ENCODE results near the gene USP34. TPM values are rescaled to one million over a fixed set of nuclear protein-coding genes. Genes with fewer than 3 reads are reported as not detected.
A peak's percentile ranks its signal among the peaks of the same experiment; 100 is the strongest.

The USP34 gene
- total and polyA plus RNA-seq, 2 experiments from 2014 or later, result 81.8 to 157 TPM

DNA sequence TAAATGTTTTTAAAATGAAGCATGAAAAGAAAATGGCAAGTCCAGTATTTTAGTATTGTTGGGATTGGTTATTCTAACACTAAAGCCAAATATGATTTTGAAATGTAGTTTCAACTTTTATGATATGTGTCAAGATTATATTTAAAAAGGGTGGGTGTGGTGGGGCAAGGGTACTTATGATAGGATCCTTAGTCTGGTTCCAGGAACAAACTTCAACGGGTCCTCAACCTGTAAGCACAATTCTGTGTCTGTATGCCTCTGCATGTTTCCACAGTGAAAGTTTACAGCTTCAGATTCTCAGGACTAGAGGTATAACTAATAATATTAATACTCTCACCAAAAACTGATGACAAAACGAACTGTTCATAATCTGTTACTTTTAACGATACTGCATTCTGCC is 5.8 kb downstream of the USP34 start:
- peaks cover 26% of the 10 kb centered on the region for H3K4me1 Mint-ChIP-seq

DNA sequence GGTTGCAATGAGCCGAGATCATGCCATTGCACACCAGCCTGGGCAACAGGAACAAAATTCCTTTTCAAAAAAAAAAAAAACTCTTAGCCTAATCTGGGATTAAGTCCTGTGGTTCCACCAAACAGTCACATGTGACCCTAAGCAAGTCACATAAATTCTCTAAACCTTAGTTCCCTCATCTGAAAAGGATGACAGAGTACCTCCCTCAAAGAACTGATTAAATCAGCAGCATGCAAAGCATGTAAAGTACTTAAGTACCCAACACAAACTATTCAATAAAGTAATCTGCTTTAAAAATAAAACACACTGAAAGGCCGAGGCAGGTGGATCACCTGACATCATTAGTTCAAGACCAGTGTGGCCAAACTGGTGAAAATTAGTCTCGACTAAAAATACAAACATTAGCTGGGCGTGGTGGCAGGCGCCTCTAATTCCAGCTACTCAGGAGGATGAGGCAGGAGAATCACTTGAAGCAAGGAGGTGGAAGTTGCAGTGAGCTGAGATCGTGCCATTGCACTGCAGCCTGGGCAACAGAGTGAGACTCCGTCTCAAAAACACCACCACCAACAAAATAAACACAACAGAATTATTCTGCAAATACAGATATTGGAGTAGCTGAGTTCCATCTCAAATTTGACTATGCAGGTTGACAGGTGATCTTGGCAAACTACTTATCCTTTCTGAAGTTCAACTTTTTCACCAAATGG is 7.0 kb downstream of the USP34 start:
- ATAC-seq (no peak), DNase-seq (ENCODE audit: low spot score) (no peak)
- H3K4me1 Mint-ChIP-seq, result peaks cover 22% of the 10 kb centered on the region
- Histone ChIP-seq H3K36me3 (ENCODE audit: insufficient read depth) (no peaks in the 10 kb centered on the region; the same call in 1 of the 2 replicates), H3K4me2 (no peak overlapping the region), H3F3A (replicated peaks; ENCODE audit: low read depth) (no peaks in the 10 kb centered on the region), H3K4me3 (no peak overlapping the region), H3K27me3 (ENCODE audit: insufficient read depth) (no peaks in the 10 kb centered on the region), H4K20me1 (replicated peaks; ENCODE audit: insufficient read depth) (peaks cover 66% of the 10 kb centered on the region), H3K4me1 (ENCODE audit: insufficient read depth) (peaks cover 16% of the 10 kb centered on the region), H3K79me2 (replicated peaks; ENCODE audit: insufficient read depth) (peaks cover 100% of the 10 kb centered on the region), H3K9me2 (ENCODE audit: insufficient read depth) (no peaks in the 10 kb centered on the region), H3K27ac (ENCODE audit: low read depth) (0 out of 2 replicates have a peak overlapping the region, but pooled peaks have one; percentile 20), H2AFZ (no peak overlapping the region)
- H3K9me3 Mint-ChIP-seq, result no peaks in the 10 kb centered on the region
- peaks cover 22% of the 10 kb centered on the region; the same call in 2 of the 3 replicates for H3K36me3 Mint-ChIP-seq (ENCODE audit: low read depth)
- no peak overlapping the region for H3K4me3 Mint-ChIP-seq
- H3K27me3 Mint-ChIP-seq (ENCODE audit: insufficient read depth, low read depth, poor library complexity), result peaks cover 7% of the 10 kb centered on the region
- H3K27ac Mint-ChIP-seq, result peak overlapping the region; percentile 32; the same call in 1 of the 2 replicates
- TF ChIP-seq, protein P1, sequence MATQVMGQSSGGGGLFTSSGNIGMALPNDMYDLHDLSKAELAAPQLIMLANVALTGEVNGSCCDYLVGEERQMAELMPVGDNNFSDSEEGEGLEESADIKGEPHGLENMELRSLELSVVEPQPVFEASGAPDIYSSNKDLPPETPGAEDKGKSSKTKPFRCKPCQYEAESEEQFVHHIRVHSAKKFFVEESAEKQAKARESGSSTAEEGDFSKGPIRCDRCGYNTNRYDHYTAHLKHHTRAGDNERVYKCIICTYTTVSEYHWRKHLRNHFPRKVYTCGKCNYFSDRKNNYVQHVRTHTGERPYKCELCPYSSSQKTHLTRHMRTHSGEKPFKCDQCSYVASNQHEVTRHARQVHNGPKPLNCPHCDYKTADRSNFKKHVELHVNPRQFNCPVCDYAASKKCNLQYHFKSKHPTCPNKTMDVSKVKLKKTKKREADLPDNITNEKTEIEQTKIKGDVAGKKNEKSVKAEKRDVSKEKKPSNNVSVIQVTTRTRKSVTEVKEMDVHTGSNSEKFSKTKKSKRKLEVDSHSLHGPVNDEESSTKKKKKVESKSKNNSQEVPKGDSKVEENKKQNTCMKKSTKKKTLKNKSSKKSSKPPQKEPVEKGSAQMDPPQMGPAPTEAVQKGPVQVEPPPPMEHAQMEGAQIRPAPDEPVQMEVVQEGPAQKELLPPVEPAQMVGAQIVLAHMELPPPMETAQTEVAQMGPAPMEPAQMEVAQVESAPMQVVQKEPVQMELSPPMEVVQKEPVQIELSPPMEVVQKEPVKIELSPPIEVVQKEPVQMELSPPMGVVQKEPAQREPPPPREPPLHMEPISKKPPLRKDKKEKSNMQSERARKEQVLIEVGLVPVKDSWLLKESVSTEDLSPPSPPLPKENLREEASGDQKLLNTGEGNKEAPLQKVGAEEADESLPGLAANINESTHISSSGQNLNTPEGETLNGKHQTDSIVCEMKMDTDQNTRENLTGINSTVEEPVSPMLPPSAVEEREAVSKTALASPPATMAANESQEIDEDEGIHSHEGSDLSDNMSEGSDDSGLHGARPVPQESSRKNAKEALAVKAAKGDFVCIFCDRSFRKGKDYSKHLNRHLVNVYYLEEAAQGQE (IDR thresholded peaks at IDR 0.05; ENCODE audit: unreplicated experiment), result no peak
- no peak for TF ChIP-seq EZH2 (IDR thresholded peaks at IDR 0.05; ENCODE audit: low read depth, unreplicated experiment)

More for the DNA sequence above, 5.8 kb downstream of the USP34 start:
- no peak for ATAC-seq
- no peaks in the 10 kb centered on the region; the same call in 1 of the 2 replicates for H3K36me3 ChIP-seq (ENCODE audit: insufficient read depth)
- no peak overlapping the region for H3K4me3 ChIP-seq
- peaks cover 18% of the 10 kb centered on the region for H3K4me1 ChIP-seq (ENCODE audit: insufficient read depth)
- no peak for DNase-seq (ENCODE audit: low spot score)
- peaks cover 56% of the 10 kb centered on the region for H4K20me1 ChIP-seq (replicated peaks; ENCODE audit: insufficient read depth)
- no peaks in the 10 kb centered on the region for H3F3A ChIP-seq (replicated peaks; ENCODE audit: low read depth)
- H3K9me2 ChIP-seq (ENCODE audit: insufficient read depth), result no peaks in the 10 kb centered on the region
- no peak overlapping the region for H3K27ac ChIP-seq (ENCODE audit: low read depth)
- Mint-ChIP-seq H3K27ac (no peak overlapping the region), H3K4me3 (no peak overlapping the region), H3K27me3 (ENCODE audit: insufficient read depth, low read depth, poor library complexity) (peaks cover 7% of the 10 kb centered on the region), H3K36me3 (ENCODE audit: low read depth) (peaks cover 22% of the 10 kb centered on the region), H3K9me3 (no peaks in the 10 kb centered on the region)
- H3K27me3 ChIP-seq (ENCODE audit: insufficient read depth), result no peaks in the 10 kb centered on the region
- no peak overlapping the region for H2AFZ ChIP-seq
- H3K79me2 ChIP-seq (replicated peaks; ENCODE audit: insufficient read depth), result peaks cover 100% of the 10 kb centered on the region
- TF ChIP-seq ZNF114 (CRISPR knock-in tag; IDR thresholded peaks at IDR 0.05) (no peak), POLR2AphosphoS5 (IDR thresholded peaks at IDR 0.05; ENCODE audit: low read depth) (no peak), EZH2phosphoT487 (IDR thresholded peaks at IDR 0.05; ENCODE audit: unreplicated experiment) (no peak), ZNF331 (CRISPR knock-in tag; IDR thresholded peaks at IDR 0.05; ENCODE audit: low read depth) (no peak)
- H3K4me2 ChIP-seq, result no peak overlapping the region
